Activated naive CD8-positive, alpha-beta T cell treated with anti-CD3 and anti-CD28 coated beads, Interleukin-2, amount 50 U/mL, for 24 hours (primary cell): ENCODE results near the gene DNAJC15.

Experiments
- ATAC-seq: fragments of 150-1000 bp; cut with Tn5 transposase; one replicate; pipeline ENCODE4 v1.10.0; 2021
- DNase-seq: peaks from one replicate; pipeline ENCODE4 v3.0.0; 2021
- H3K27ac Mint-ChIP-seq: one replicate; pipeline ENCODE4 v1.8.0; 2021; ENCODE audit warnings: mild to moderate bottlenecking, mixed read lengths
- H3K27me3 Mint-ChIP-seq: one replicate; pipeline ENCODE4 v1.8.0; 2021; ENCODE audit warnings: mixed read lengths
- H3K36me3 Mint-ChIP-seq: one replicate; pipeline ENCODE4 v1.8.0; 2021; ENCODE audit warnings: low read depth, mixed read lengths
- H3K4me1 Mint-ChIP-seq: one replicate; pipeline ENCODE4 v1.8.0; 2021; ENCODE audit warnings: mixed read lengths
- H3K4me3 Mint-ChIP-seq: one replicate; pipeline ENCODE4 v1.8.0; 2021; ENCODE audit warnings: mild to moderate bottlenecking, moderate library complexity, mixed read lengths
- H3K9me3 Mint-ChIP-seq: one replicate; pipeline ENCODE4 v1.8.0; 2021; ENCODE audit warnings: mixed read lengths

Gene DNAJC15

DNA sequence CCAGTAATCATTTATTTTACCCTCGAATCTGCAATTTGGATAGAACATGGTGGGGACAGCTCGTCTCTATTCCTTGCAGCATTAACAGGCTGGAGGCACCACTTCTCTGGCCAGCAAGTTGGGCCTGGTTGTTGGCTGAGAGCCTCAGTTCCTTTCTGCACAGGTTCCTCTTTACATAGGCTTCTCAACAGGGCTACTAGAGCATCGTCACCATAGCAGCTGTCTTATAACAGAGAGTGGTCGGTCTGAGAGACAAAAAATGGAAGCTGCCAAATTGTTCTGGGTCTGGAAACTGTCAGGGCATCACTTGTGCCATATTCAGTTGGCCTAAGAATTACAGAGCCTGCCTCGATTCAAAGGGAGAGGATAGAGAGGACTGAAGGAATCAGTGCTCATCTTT, 86.7 kb downstream of the DNAJC15 start:
- Mint-ChIP-seq H3K4me1 (no peaks in the 10 kb centered on the region), H3K4me3 (no peak overlapping the region), H3K9me3 (no peaks in the 10 kb centered on the region), H3K27me3 (no peaks in the 10 kb centered on the region), H3K27ac (no peak overlapping the region), H3K36me3 (no peaks in the 10 kb centered on the region)
- DNase-seq (no peak), ATAC-seq (no peak)

- DNase-seq (no peak), ATAC-seq (no peak)
- Mint-ChIP-seq H3K27me3 (no peaks in the 10 kb centered on the region), H3K9me3 (no peaks in the 10 kb centered on the region), H3K36me3 (no peaks in the 10 kb centered on the region), H3K4me3 (no peak overlapping the region), H3K27ac (no peak overlapping the region), H3K4me1 (no peaks in the 10 kb centered on the region)
Measured at GRCh38 chr13:43110658-43111057, 87.3 kb downstream of the DNAJC15 start.

GRCh38 chr13:43111559-43112400, 88.4 kb downstream of the DNAJC15 start:
- ATAC-seq (no peak), DNase-seq (no peak)
- Mint-ChIP-seq H3K36me3 (no peaks in the 10 kb centered on the region), H3K27me3 (no peaks in the 10 kb centered on the region), H3K4me3 (no peak overlapping the region), H3K27ac (no peak overlapping the region), H3K4me1 (no peaks in the 10 kb centered on the region), H3K9me3 (no peaks in the 10 kb centered on the region)

DNA sequence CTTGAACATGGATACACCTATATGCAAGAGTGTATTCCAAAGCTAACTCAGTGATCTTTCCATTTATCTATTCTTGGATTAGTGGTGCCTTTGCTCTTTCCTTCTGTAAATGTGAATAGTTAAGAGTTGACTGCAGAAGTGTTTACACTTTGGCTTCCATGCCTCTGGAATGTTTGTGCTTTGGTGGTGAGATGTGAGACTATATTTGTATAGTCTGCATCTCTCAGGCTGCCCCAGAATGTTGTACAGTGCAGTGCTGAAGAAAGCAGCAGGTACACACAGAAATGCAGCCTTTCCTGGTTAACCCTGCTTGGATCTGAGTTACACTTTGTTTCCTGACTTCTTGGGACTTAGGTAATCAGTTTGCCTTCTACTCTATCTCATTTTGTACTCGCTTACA, 90.2 kb downstream of the DNAJC15 start:
- Mint-ChIP-seq H3K9me3 (no peaks in the 10 kb centered on the region), H3K36me3 (no peaks in the 10 kb centered on the region), H3K4me3 (no peak overlapping the region), H3K27ac (no peak overlapping the region), H3K4me1 (no peaks in the 10 kb centered on the region), H3K27me3 (no peaks in the 10 kb centered on the region)
- DNase-seq (no peak), ATAC-seq (no peak)

DNA sequence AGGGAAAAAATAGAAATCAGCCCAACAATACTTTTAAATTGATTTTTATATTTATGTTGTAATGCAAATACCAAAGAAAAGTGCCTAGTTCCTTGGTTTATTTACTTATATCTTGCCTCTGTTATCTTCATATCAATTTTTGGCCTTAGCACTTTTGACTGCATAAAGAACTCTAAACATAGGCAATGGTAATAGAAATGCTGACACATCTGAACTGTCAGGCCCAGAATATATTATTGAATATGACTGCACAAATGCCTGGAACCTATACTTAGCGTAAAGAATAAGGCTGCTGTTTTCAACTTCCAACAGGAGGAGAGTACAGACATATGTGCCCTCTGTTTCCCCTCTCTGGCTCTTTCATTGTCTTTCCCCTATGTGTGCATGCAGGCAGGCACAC, 91.1 kb downstream of the DNAJC15 start:
- DNase-seq = no peak
- no peaks in the 10 kb centered on the region for H3K27me3 Mint-ChIP-seq
- no peaks in the 10 kb centered on the region for H3K4me1 Mint-ChIP-seq
- H3K27ac Mint-ChIP-seq = no peak overlapping the region
- ATAC-seq = no peak
- H3K9me3 Mint-ChIP-seq = no peaks in the 10 kb centered on the region
- no peaks in the 10 kb centered on the region for H3K36me3 Mint-ChIP-seq
- no peak overlapping the region for H3K4me3 Mint-ChIP-seq

DNA sequence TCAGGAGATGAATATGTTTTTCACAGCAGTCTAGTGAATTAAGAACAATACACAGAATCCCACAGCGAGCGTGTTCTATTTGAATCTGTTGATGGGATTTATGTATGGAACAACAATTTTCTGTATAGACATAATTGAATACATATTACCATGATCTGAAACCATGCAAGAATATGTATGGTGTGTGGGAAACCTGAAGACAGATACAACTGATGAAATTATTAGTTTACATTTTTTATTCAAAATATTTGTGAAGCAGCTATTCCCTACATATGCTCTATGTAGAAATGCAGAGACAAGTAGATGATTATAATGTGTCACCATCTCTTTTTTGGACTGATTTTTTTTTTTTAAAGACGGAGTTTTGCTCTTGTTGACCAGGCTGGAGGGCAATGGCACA, 91.8 kb downstream of the DNAJC15 start:
- Mint-ChIP-seq H3K36me3 (no peaks in the 10 kb centered on the region), H3K27ac (no peak overlapping the region), H3K9me3 (no peaks in the 10 kb centered on the region), H3K4me1 (no peaks in the 10 kb centered on the region), H3K4me3 (no peak overlapping the region), H3K27me3 (no peaks in the 10 kb centered on the region)
- DNase-seq (no peak), ATAC-seq (no peak)

DNA sequence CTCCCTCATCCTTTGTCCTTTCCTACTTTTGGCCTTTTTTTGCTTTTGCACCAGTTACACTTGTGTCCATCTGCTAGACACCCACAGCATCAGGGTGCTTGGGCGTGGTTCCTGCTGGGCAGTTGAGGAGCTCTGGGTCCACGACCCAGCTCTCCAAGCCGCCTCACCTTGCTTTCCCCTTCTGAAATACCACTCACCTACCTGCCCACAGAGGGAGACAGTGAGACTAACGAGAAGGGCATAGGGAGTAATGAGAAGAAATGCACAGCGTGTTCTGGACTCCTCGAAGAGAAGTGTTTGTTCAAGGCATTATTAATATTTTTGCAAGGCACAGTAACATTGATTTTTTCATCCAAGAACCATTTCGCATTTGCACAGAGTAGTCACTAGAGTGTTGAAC, 92.9 kb downstream of the DNAJC15 start:
- Mint-ChIP-seq H3K27ac (no peak overlapping the region), H3K9me3 (no peaks in the 10 kb centered on the region)

DNA sequence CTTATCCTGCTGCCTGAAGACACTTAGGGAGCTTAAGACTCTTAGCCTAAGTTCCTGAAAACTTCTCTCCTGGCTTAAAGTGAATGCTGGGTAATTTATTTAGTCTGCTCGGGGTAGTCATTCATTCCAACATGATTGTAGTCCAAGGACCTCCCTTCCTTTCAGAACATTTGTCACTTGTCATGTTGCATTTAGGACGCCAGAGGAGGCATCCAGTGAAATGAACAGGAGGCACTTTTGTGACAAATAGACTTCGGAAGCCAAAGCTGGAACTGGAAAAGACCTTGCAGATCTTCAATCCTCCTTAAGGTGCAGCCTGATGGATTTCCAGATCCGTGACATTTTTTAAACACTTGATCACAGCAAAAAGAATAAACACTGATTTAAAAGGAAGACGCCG, 95.1 kb downstream of the DNAJC15 start:
- Mint-ChIP-seq H3K4me3 (no peak overlapping the region), H3K27me3 (no peaks in the 10 kb centered on the region), H3K36me3 (no peaks in the 10 kb centered on the region), H3K27ac (no peak overlapping the region), H3K4me1 (no peaks in the 10 kb centered on the region), H3K9me3 (no peaks in the 10 kb centered on the region)
- no peak for ATAC-seq
- DNase-seq = no peak

More for the DNA sequence above, 92.9 kb downstream of the DNAJC15 start:
- Mint-ChIP-seq H3K4me1 (no peaks in the 10 kb centered on the region), H3K4me3 (no peak overlapping the region), H3K27me3 (no peaks in the 10 kb centered on the region), H3K36me3 (no peaks in the 10 kb centered on the region)
- DNase-seq = no peak
- no peak for ATAC-seq

DNA sequence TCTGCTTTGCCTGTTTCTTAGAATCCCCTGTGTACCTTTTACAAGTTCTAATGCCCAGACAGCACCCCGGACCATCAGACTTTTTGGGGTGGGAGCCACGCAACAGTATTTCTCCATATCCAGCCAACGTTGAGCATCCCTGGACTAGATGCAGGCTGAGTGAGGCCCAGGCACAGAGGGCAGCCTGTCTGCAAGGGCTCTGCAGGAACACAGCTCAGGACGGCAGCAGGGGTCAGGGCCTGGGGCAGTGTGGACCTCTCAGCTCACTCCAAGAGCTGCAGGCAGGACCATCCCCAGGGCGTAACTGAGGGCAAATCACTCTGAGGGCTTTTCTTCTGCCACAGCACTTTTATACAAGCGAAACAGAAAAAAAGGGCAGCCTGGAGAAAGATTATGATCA, 95.8 kb downstream of the DNAJC15 start:
- ATAC-seq (no peak), DNase-seq (no peak)
- no peaks in the 10 kb centered on the region for H3K27me3 Mint-ChIP-seq
- no peaks in the 10 kb centered on the region for H3K36me3 Mint-ChIP-seq
- H3K27ac Mint-ChIP-seq = no peak overlapping the region
- no peak overlapping the region for H3K4me3 Mint-ChIP-seq
- H3K4me1 Mint-ChIP-seq = no peaks in the 10 kb centered on the region
- H3K9me3 Mint-ChIP-seq = no peaks in the 10 kb centered on the region

DNA sequence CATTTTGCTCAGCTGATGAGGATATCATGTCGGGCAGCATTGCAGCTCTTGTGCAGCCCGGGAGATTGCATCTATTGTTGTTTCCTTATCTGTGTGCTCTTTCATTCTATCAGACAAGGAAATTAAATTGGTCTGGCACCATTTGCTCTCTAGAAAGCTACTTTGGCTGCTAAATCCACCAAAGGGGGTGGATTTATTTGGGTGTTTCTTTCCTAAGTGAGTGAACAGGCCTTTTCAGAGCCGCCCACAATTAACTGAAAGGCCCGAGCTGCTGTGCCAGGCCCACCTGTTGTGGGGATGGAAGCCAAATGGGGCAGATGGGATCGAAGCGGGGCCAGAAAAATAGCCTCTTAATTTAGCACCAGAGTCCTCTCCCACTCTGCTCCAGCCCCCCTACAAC, 99.4 kb downstream of the DNAJC15 start:
- DNase-seq (no peak), ATAC-seq (no peak)
- H3K9me3 Mint-ChIP-seq = no peaks in the 10 kb centered on the region
- no peaks in the 10 kb centered on the region for H3K36me3 Mint-ChIP-seq
- peaks cover 5% of the 10 kb centered on the region for H3K4me1 Mint-ChIP-seq
- H3K27ac Mint-ChIP-seq = no peak overlapping the region
- H3K27me3 Mint-ChIP-seq = peaks cover 2% of the 10 kb centered on the region
- H3K4me3 Mint-ChIP-seq = no peak overlapping the region

- peaks cover 2% of the 10 kb centered on the region for H3K27me3 Mint-ChIP-seq
- DNase-seq (no peak), ATAC-seq (no peak)
- H3K27ac Mint-ChIP-seq = no peak overlapping the region
- H3K36me3 Mint-ChIP-seq = no peaks in the 10 kb centered on the region
- H3K4me3 Mint-ChIP-seq = no peak overlapping the region
- peaks cover 11% of the 10 kb centered on the region for H3K4me1 Mint-ChIP-seq
- no peaks in the 10 kb centered on the region for H3K9me3 Mint-ChIP-seq
Measured at GRCh38 chr13:43123856-43124255, 100.5 kb downstream of the DNAJC15 start.

- Mint-ChIP-seq H3K9me3 (no peaks in the 10 kb centered on the region), H3K4me1 (peaks cover 11% of the 10 kb centered on the region), H3K36me3 (no peaks in the 10 kb centered on the region), H3K27me3 (peaks cover 2% of the 10 kb centered on the region), H3K4me3 (no peak overlapping the region), H3K27ac (no peak overlapping the region)
- DNase-seq (no peak), ATAC-seq (no peak)
Measured at GRCh38 chr13:43124490-43124889, 101.1 kb downstream of the DNAJC15 start.

DNA sequence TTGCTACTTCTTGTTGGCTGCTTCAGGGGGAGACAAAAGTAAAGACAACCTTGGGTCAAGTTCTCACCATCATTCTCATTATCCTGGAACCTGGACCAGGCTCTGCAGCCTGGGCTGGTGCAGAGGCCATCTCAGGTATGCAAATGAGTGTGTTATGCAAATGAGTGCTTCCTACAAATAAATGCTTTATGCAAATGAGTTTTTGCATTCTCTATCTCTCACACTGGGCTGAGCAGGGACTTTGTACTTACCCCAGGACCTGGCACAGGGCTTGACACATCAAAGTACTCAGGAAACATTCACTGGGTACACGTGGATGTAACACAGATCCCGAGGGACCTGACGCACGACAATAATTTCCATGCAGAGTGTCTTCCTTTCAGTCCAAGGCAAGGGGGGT, 103.0 kb downstream of the DNAJC15 start:
- H3K27me3 Mint-ChIP-seq = peaks cover 2% of the 10 kb centered on the region
- ATAC-seq = no peak
- H3K27ac Mint-ChIP-seq = no peak overlapping the region
- peaks cover 11% of the 10 kb centered on the region for H3K4me1 Mint-ChIP-seq
- H3K36me3 Mint-ChIP-seq = no peaks in the 10 kb centered on the region
- no peaks in the 10 kb centered on the region for H3K9me3 Mint-ChIP-seq
- DNase-seq = no peak
- no peak overlapping the region for H3K4me3 Mint-ChIP-seq

DNA sequence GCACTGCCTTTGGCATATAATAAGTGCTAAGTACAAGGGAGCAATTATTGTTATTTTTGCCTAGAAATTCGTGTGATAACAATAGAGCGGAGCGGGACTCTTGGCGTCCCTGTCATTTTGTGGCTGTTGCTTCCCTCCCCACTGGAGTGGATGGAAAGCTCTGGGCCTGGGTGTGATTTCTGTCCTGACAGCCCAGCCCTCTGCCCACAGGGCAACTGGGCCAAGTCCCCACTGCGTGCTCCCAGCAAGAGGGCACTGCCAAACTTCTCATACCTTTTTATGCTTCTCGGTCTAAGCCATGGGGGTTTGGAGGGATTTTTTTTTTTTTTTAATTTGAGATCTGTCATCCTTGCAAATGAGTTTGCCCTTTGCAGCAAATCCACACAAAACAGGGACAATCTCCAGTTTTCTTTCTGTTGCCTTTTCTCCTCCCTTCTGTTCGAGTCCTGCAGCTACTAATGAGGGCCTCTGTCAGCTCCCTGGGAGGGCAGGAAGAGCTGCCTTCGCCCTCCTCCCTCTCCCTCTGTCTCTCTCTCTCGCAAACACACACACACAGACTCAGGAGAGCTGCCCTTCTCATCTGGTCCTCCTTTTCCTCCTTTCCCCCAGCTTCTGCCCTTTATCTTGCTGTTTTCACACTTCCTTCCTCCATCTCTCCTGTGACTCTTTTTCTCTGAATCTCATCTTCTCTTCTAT, 103.9 kb downstream of the DNAJC15 start:
- Mint-ChIP-seq H3K27me3 (peaks cover 2% of the 10 kb centered on the region), H3K4me3 (no peak overlapping the region), H3K27ac (peak overlapping the region; percentile 10), H3K9me3 (no peaks in the 10 kb centered on the region), H3K4me1 (peaks cover 11% of the 10 kb centered on the region), H3K36me3 (no peaks in the 10 kb centered on the region)
- ATAC-seq (no peak), DNase-seq (no peak)

GRCh38 chr13:43127827-43128226, 104.4 kb downstream of the DNAJC15 start:
- Mint-ChIP-seq H3K4me1 (peaks cover 11% of the 10 kb centered on the region), H3K27ac (peak overlapping the region; percentile 10), H3K4me3 (no peak overlapping the region), H3K9me3 (no peaks in the 10 kb centered on the region), H3K36me3 (no peaks in the 10 kb centered on the region), H3K27me3 (peaks cover 2% of the 10 kb centered on the region)
- no peak for ATAC-seq
- DNase-seq = no peak
